ENCODE data around the gene BICRAL. TPM values are rescaled to one million over a fixed set of nuclear protein-coding genes. Genes with fewer than 3 reads are reported as not detected.

Gene BICRAL
- total RNA-seq, 1 experiment from 2014 or later = 6.9 TPM

DNA sequence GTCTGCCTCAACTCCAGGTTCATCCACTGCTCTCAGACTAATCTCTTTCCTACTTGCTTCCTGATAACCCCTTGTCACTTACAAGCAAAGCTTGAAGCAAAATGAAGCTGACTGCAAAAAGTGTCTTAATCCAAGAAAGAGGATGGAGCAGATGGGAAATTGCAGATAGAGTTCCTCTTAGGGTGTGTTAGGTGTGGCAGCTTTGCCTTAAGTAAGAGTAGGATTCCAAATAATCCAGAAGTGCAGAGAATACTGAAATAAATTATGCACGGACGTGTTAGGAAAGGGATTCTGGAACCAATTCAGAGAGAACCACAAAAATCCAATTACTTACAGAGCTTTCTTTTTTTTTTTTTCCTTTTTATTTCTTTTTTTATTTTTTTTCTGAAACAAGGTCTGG is 91.5 kb downstream of the BICRAL start:
- CTCF ChIA-PET = no interaction called here
- H3K4me3 ChIP-seq (ENCODE audit: low read depth, low read length, poor library complexity, severe bottlenecking) = no peak overlapping the region
- no peaks in the 10 kb centered on the region for H3K36me3 ChIP-seq (ENCODE audit: insufficient read depth, low read length, poor library complexity, severe bottlenecking)
- H3K27ac ChIP-seq (ENCODE audit: low read depth, low read length, poor library complexity, severe bottlenecking) = no peak overlapping the region
- DNase-seq (ENCODE audit: low spot score) = no peak
- no peaks in the 10 kb centered on the region for H3K4me1 ChIP-seq (ENCODE audit: insufficient read depth, low read length, poor library complexity, severe bottlenecking)
- no peaks in the 10 kb centered on the region for H3K27me3 ChIP-seq (replicated peaks; ENCODE audit: insufficient read depth, low read depth, low read length, poor library complexity)
- intact Hi-C loops (cut with micrococcal nuclease; ENCODE audit: unreplicated experiment) = loop anchor here (10.0 kb wide), 1 partner anchor 299 kb away; no protein-coding TSS in a partner anchor
- BruUV-seq (replicated peaks) = no TSS peak
- H3K9me3 ChIP-seq (ENCODE audit: low read depth, low read length, poor library complexity, severe bottlenecking) = no peaks in the 10 kb centered on the region
- POLR2A ChIA-PET (ENCODE audit: low non-redundant PET) = no interaction called here
- TF ChIP-seq, protein P1, sequence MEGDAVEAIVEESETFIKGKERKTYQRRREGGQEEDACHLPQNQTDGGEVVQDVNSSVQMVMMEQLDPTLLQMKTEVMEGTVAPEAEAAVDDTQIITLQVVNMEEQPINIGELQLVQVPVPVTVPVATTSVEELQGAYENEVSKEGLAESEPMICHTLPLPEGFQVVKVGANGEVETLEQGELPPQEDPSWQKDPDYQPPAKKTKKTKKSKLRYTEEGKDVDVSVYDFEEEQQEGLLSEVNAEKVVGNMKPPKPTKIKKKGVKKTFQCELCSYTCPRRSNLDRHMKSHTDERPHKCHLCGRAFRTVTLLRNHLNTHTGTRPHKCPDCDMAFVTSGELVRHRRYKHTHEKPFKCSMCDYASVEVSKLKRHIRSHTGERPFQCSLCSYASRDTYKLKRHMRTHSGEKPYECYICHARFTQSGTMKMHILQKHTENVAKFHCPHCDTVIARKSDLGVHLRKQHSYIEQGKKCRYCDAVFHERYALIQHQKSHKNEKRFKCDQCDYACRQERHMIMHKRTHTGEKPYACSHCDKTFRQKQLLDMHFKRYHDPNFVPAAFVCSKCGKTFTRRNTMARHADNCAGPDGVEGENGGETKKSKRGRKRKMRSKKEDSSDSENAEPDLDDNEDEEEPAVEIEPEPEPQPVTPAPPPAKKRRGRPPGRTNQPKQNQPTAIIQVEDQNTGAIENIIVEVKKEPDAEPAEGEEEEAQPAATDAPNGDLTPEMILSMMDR (conservative IDR thresholded peaks at IDR 0.05; ENCODE audit: low read depth, low read length) = no peak
- TF ChIP-seq EZH2 (IDR thresholded peaks at IDR 0.05; ENCODE audit: borderline replicate concordance, low read depth, low read length, poor library complexity, severe bottlenecking) = no peak

DNA sequence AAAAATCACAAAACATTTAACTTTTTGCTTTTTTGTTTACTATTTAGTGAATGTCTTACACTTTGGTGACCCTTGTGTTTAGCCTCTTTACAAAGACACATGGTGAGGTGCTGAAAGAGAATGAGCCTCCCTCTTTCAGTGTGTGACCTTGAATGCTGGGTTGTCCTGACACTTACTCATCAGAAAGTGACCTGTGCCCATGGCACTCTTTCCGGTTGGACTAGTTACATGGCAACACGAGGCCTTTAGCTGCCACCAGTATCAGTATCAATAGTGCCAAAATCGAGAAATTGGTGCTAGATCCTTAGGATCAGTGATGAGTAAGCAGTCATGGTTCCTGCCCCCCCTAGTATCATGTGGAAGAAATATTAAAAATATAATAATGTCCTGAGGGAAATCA is 95.8 kb downstream of the BICRAL start:
- BruUV-seq (replicated peaks) = no TSS peak
- intact Hi-C loops (cut with micrococcal nuclease; ENCODE audit: unreplicated experiment) = loop anchor here (1.0 to 10.0 kb wide), 6 partner anchors 90 to 661 kb away; partner anchors contain the start of genes MRPS10 and TBCC
- TF ChIP-seq, protein P1 (conservative IDR thresholded peaks at IDR 0.05; ENCODE audit: low read depth, low read length) = no peak
- no peak for TF ChIP-seq EZH2 (IDR thresholded peaks at IDR 0.05; ENCODE audit: borderline replicate concordance, low read depth, low read length, poor library complexity, severe bottlenecking)
- POLR2A ChIA-PET (ENCODE audit: low non-redundant PET) = interaction anchor here (0.7 kb wide), 1 partner anchor 297 kb away, joined by 3 read pairs; no protein-coding TSS in a partner anchor
- Histone ChIP-seq H3K4me3 (ENCODE audit: low read depth, low read length, poor library complexity, severe bottlenecking) (no peak overlapping the region), H3K27ac (ENCODE audit: low read depth, low read length, poor library complexity, severe bottlenecking) (no peak overlapping the region), H3K27me3 (replicated peaks; ENCODE audit: insufficient read depth, low read depth, low read length, poor library complexity) (no peaks in the 10 kb centered on the region), H3K9me3 (ENCODE audit: low read depth, low read length, poor library complexity, severe bottlenecking) (no peaks in the 10 kb centered on the region), H3K4me1 (ENCODE audit: insufficient read depth, low read length, poor library complexity, severe bottlenecking) (peaks cover 3% of the 10 kb centered on the region), H3K36me3 (ENCODE audit: insufficient read depth, low read length, poor library complexity, severe bottlenecking) (peaks cover 7% of the 10 kb centered on the region)
- no peak for DNase-seq (ENCODE audit: low spot score)
- CTCF ChIA-PET = interaction anchor here (1.0 to 1.9 kb wide), 2 partner anchors 97 to 216 kb away, joined by 3 to 9 read pairs; no protein-coding TSS in a partner anchor

GRCh38 chr6:42879372-42880239 is 97.8 kb downstream of the BICRAL start, which contains the start of gene RPL7L1:
Gene RPL7L1 (plus strand): TSS chr6:42879616. CDS start chr6:42879911, 295 bp downstream.
- TF ChIP-seq, protein P1 (conservative IDR thresholded peaks at IDR 0.05; ENCODE audit: low read depth, low read length) = no peak
- TF ChIP-seq EZH2 (IDR thresholded peaks at IDR 0.05; ENCODE audit: borderline replicate concordance, low read depth, low read length, poor library complexity, severe bottlenecking) = no peak
- Histone ChIP-seq H3K36me3 (ENCODE audit: insufficient read depth, low read length, poor library complexity, severe bottlenecking) (peaks cover 26% of the 10 kb centered on the region), H3K27ac (ENCODE audit: low read depth, low read length, poor library complexity, severe bottlenecking) (peak within 1 kb of the TSS; percentile 94), H3K4me3 (ENCODE audit: low read depth, low read length, poor library complexity, severe bottlenecking) (peak within 1 kb of the TSS; percentile 70), H3K27me3 (replicated peaks; ENCODE audit: insufficient read depth, low read depth, low read length, poor library complexity) (no peaks in the 10 kb centered on the region), H3K9me3 (ENCODE audit: low read depth, low read length, poor library complexity, severe bottlenecking) (no peaks in the 10 kb centered on the region), H3K4me1 (ENCODE audit: insufficient read depth, low read length, poor library complexity, severe bottlenecking) (peaks cover 3% of the 10 kb centered on the region)
- TSS peak; percentile 81 for BruUV-seq (replicated peaks)
- peak; percentile 94 for DNase-seq (ENCODE audit: low spot score)
- intact Hi-C loops (cut with micrococcal nuclease; ENCODE audit: unreplicated experiment) = loop anchor here (2.0 to 10.0 kb wide), 4 partner anchors 92 to 663 kb away; partner anchors contain the start of gene MRPS10
- ChIA-PET CTCF (interaction anchor here (0.5 kb wide), 1 partner anchor 12 kb away, joined by 4 read pairs; no protein-coding TSS in a partner anchor), POLR2A (ENCODE audit: low non-redundant PET) (interaction anchor here (0.6 kb wide), 1 partner anchor 160 kb away, joined by 3 read pairs; no protein-coding TSS in a partner anchor)

Measured in A673 (cell line).